HepG2 (cell line): Measurements from ENCODE around the gene TGFBR1. TPM values are rescaled to one million over a fixed set of nuclear protein-coding genes. Genes with fewer than 3 reads are reported as not detected.

ENCODE experiments used
- NFAT5 ChIP-seq: sonication (generic); formaldehyde crosslinking; IDR thresholded peaks from 2 replicates; pipeline ENCODE4 v1.4.0; 2020; ENCODE audit warnings: missing genetic modification reagents
- NFYB ChIP-seq: sonication (generic); formaldehyde crosslinking; IDR thresholded peaks from 2 replicates; pipeline ENCODE4 v1.4.0; 2020; ENCODE audit warnings: missing genetic modification reagents
- PHB2 ChIP-seq: fragments of 450-650 bp; IDR thresholded peaks from 2 replicates; pipeline ENCODE4 v1.6.1; 2018; ENCODE audit not compliant: partially characterized antibody
- SMAD3 ChIP-seq: sonication (generic); formaldehyde crosslinking; IDR thresholded peaks from 2 replicates; pipeline ENCODE4 v1.4.0; 2020; ENCODE audit warnings: missing genetic modification reagents
- ZNF382 ChIP-seq: sonication (generic); formaldehyde crosslinking; IDR thresholded peaks from 2 replicates; pipeline ENCODE4 v1.5.0; 2020; ENCODE audit warnings: missing genetic modification reagents, mild to moderate bottlenecking, borderline replicate concordance
- polyA plus RNA-seq, 8 experiments: library from polyadenylated mRNA; depleted of rRNA in 3 of 8; stranded (reverse) in 7 of 8; unstranded in 1 of 8; fragments of >200 nt; fragmentation: Illumina TruSeq in 4 of 8; extraction: Trizol in 4 of 8; gene quantifications; 2 replicates each; pipeline versions ENCODE4 v1.2.1 to v1.2.3, GENCODE V29; 2011 to 2016; ENCODE audit warnings: low read depth in 4 of 8, missing spikeins in 1 of 8, mixed read lengths in 1 of 8; ENCODE audit not compliant: insufficient read depth in 1 of 8
- total RNA-seq, 5 experiments: library from RNA; depleted of rRNA; stranded (reverse); fragments of >200 nt; fragmentation: Illumina TruSeq; extraction: Trizol; gene quantifications; 2 replicates each; pipeline ENCODE4 v1.2.3, GENCODE V29; 2016; ENCODE audit warnings: low read depth in 1 of 5
- TF ChIP-seq, protein P1 (sequence below): sonication (generic); formaldehyde crosslinking; IDR thresholded peaks from 2 replicates; pipeline ENCODE4 v1.5.0; 2020; ENCODE audit warnings: mild to moderate bottlenecking, missing genetic modification reagents

TGFBR1 gene
- total and polyA plus RNA-seq, 2 of the 13 experiments (the other 11 are each of a cell fraction or from before 2014, with no cell fraction given): 16.8 to 23.9 TPM

- TF ChIP-seq NFAT5 (CRISPR knock-in tag) (no peak), ZNF382 (CRISPR knock-in tag) (no peak), NFYB (peak; percentile 81), SMAD3 (CRISPR knock-in tag) (no peak), PHB2 (no peak)
- TF ChIP-seq, protein P1, sequence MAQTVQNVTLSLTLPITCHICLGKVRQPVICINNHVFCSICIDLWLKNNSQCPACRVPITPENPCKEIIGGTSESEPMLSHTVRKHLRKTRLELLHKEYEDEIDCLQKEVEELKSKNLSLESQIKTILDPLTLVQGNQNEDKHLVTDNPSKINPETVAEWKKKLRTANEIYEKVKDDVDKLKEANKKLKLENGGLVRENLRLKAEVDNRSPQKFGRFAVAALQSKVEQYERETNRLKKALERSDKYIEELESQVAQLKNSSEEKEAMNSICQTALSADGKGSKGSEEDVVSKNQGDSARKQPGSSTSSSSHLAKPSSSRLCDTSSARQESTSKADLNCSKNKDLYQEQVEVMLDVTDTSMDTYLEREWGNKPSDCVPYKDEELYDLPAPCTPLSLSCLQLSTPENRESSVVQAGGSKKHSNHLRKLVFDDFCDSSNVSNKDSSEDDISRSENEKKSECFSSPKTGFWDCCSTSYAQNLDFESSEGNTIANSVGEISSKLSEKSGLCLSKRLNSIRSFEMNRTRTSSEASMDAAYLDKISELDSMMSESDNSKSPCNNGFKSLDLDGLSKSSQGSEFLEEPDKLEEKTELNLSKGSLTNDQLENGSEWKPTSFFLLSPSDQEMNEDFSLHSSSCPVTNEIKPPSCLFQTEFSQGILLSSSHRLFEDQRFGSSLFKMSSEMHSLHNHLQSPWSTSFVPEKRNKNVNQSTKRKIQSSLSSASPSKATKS (CRISPR knock-in tag): no peak
These were observed 53.7 kb downstream of the TGFBR1 start (continued) for GRCh38 chr9:99158629-99159028.
